AG09309 (cell line): ENCODE data around the gene TEKTIP1.
A peak's percentile ranks its signal among the peaks of the same experiment; 100 is the strongest.

Source experiments
- DNase-seq: peaks from one replicate; pipeline ENCODE4 v3.0.0-alpha.2; 2010; ENCODE audit warnings: low read depth
- H3K4me3 ChIP-seq: 2 replicates; pipeline ENCODE4 v1.5.1; 2011; ENCODE audit warnings: mild to moderate bottlenecking, low read depth, low read length, moderate library complexity; ENCODE audit not compliant: control insufficient read depth
- CTCF ChIP-seq: IDR thresholded peaks from 2 replicates; pipeline ENCODE4 v1.5.1; 2011; ENCODE audit warnings: mild to moderate bottlenecking, low read depth, low read length, inconsistent platforms; ENCODE audit not compliant: insufficient read depth, control insufficient read depth; ENCODE audit errors: missing control alignments

The TEKTIP1 gene

GRCh38 chr19:3554254-3555083 lies 15.5 kb downstream of the TEKTIP1 start:
- no peak overlapping the region for H3K4me3 ChIP-seq
- no peak for TF ChIP-seq CTCF
- DNase-seq: no peak

GRCh38 chr19:3555653-3556422 lies 16.9 kb downstream of the TEKTIP1 start:
- peak overlapping the region; percentile 81 for H3K4me3 ChIP-seq
- no peak for TF ChIP-seq CTCF
- no peak for DNase-seq

GRCh38 chr19:3556423-3556977 lies 17.5 kb downstream of the TEKTIP1 start:
- peak overlapping the region; percentile 81 for H3K4me3 ChIP-seq
- TF ChIP-seq CTCF: no peak
- DNase-seq: no peak

GRCh38 chr19:3556978-3557460 lies 18.0 kb downstream of the TEKTIP1 start:
- TF ChIP-seq CTCF: no peak
- peak overlapping the region; percentile 81 for H3K4me3 ChIP-seq
- no peak for DNase-seq

GRCh38 chr19:3557461-3558248 lies 18.7 kb downstream of the TEKTIP1 start, which contains the start of gene MFSD12:
Gene MFSD12, minus strand, starts transcription at chr19:3557586. Its CDS starts 183 bp downstream, at chr19:3557403.
- TF ChIP-seq CTCF: no peak

More at GRCh38 chr19:3557461-3558248, 18.7 kb downstream of the TEKTIP1 start, which contains the start of gene MFSD12:
- peak; percentile 74 for DNase-seq
- peak within 1 kb of the TSS; percentile 81 for H3K4me3 ChIP-seq
